Activated naive CD8-positive, alpha-beta T cell treated with anti-CD3 and anti-CD28 coated beads, Interleukin-2, amount 50 U/mL, for 24 hours (primary cell): Measurements from ENCODE around the gene DBF4.
"Not testable (repeated sequence)": the region's sequence is repeated elsewhere in the genome, so short reads cannot be mapped to it uniquely, and the experiment has no call there.

Experiments
- ATAC-seq: fragments of 150-1000 bp; cut with Tn5 transposase; one replicate; pipeline ENCODE4 v1.10.0; 2021
- DNase-seq: peaks from one replicate; pipeline ENCODE4 v3.0.0; 2021
- H3K27ac Mint-ChIP-seq: one replicate; pipeline ENCODE4 v1.8.0; 2021; ENCODE audit warnings: mild to moderate bottlenecking, mixed read lengths
- H3K27me3 Mint-ChIP-seq: one replicate; pipeline ENCODE4 v1.8.0; 2021; ENCODE audit warnings: mixed read lengths
- H3K36me3 Mint-ChIP-seq: one replicate; pipeline ENCODE4 v1.8.0; 2021; ENCODE audit warnings: low read depth, mixed read lengths
- H3K4me1 Mint-ChIP-seq: one replicate; pipeline ENCODE4 v1.8.0; 2021; ENCODE audit warnings: mixed read lengths
- H3K4me3 Mint-ChIP-seq: one replicate; pipeline ENCODE4 v1.8.0; 2021; ENCODE audit warnings: mild to moderate bottlenecking, moderate library complexity, mixed read lengths
- H3K9me3 Mint-ChIP-seq: one replicate; pipeline ENCODE4 v1.8.0; 2021; ENCODE audit warnings: mixed read lengths

The DBF4 gene

GRCh38 chr7:87876040-87876868, at the start of gene DBF4, which contains the start of gene SLC25A40:
Gene DBF4, plus strand, starts transcription at chr7:87876493. Its CDS starts 240 bp downstream, at chr7:87876733.
Gene SLC25A40, minus strand, starts transcription at chr7:87876360. Its CDS starts 17,633 bp downstream, at chr7:87858727.
- Mint-ChIP-seq H3K27me3 (no peaks in the 10 kb centered on the region), H3K27ac (peak within 1 kb of the TSS; percentile 92), H3K36me3 (peaks cover 58% of the 10 kb centered on the region), H3K4me1 (peaks cover 52% of the 10 kb centered on the region), H3K9me3 (peaks cover 13% of the 10 kb centered on the region), H3K4me3 (peak within 1 kb of the TSS; percentile 81)
- DNase-seq (peak; percentile 98), ATAC-seq (peak; percentile 95)

- not testable (repeated sequence) for ATAC-seq, H3K27ac Mint-ChIP-seq, H3K4me3 Mint-ChIP-seq, H3K4me1 Mint-ChIP-seq, DNase-seq, H3K27me3 Mint-ChIP-seq
- H3K9me3 Mint-ChIP-seq: peaks cover 36% of the 10 kb centered on the region
- H3K36me3 Mint-ChIP-seq: peaks cover 15% of the 10 kb centered on the region
Observed at GRCh38 chr7:87828383-87828782, 47.9 kb upstream of the DBF4 start.

- no peak for ATAC-seq
- no peaks in the 10 kb centered on the region for H3K27me3 Mint-ChIP-seq
- peaks cover 13% of the 10 kb centered on the region for H3K9me3 Mint-ChIP-seq
- H3K27ac Mint-ChIP-seq: no peak overlapping the region
- no peaks in the 10 kb centered on the region for H3K4me1 Mint-ChIP-seq
- no peak for DNase-seq
- H3K36me3 Mint-ChIP-seq: peaks cover 10% of the 10 kb centered on the region
- H3K4me3 Mint-ChIP-seq: no peak overlapping the region
Observed at GRCh38 chr7:87831097-87831496, 45.2 kb upstream of the DBF4 start.

GRCh38 chr7:87833130-87833529, 43.2 kb upstream of the DBF4 start:
- ATAC-seq: no peak
- H3K36me3 Mint-ChIP-seq: peaks cover 11% of the 10 kb centered on the region

GRCh38 chr7:87837597-87837996, 38.7 kb upstream of the DBF4 start:
- Mint-ChIP-seq H3K4me3 (no peak overlapping the region), H3K4me1 (no peaks in the 10 kb centered on the region), H3K9me3 (no peaks in the 10 kb centered on the region), H3K36me3 (peaks cover 5% of the 10 kb centered on the region), H3K27ac (no peak overlapping the region), H3K27me3 (no peaks in the 10 kb centered on the region)
- ATAC-seq (no peak), DNase-seq (no peak)

More at GRCh38 chr7:87833130-87833529, 43.2 kb upstream of the DBF4 start:
- no peak overlapping the region for H3K4me3 Mint-ChIP-seq
- no peaks in the 10 kb centered on the region for H3K4me1 Mint-ChIP-seq
- DNase-seq: no peak
- H3K27me3 Mint-ChIP-seq: no peaks in the 10 kb centered on the region
- peaks cover 5% of the 10 kb centered on the region for H3K9me3 Mint-ChIP-seq
- H3K27ac Mint-ChIP-seq: no peak overlapping the region

- H3K27ac Mint-ChIP-seq: no peak overlapping the region
- DNase-seq (no peak), ATAC-seq (no peak)
- no peak overlapping the region for H3K4me3 Mint-ChIP-seq
- H3K36me3 Mint-ChIP-seq: peaks cover 48% of the 10 kb centered on the region
- no peaks in the 10 kb centered on the region for H3K27me3 Mint-ChIP-seq
- no peaks in the 10 kb centered on the region for H3K9me3 Mint-ChIP-seq
- peaks cover 21% of the 10 kb centered on the region for H3K4me1 Mint-ChIP-seq
Observed at GRCh38 chr7:87850836-87851593, 25.3 kb upstream of the DBF4 start.

GRCh38 chr7:87852306-87852705, 24.0 kb upstream of the DBF4 start:
- Mint-ChIP-seq H3K27ac (no peak overlapping the region), H3K27me3 (no peaks in the 10 kb centered on the region), H3K9me3 (no peaks in the 10 kb centered on the region), H3K4me3 (no peak overlapping the region), H3K4me1 (peaks cover 21% of the 10 kb centered on the region), H3K36me3 (peaks cover 45% of the 10 kb centered on the region)
- DNase-seq (no peak), ATAC-seq (no peak)

- DNase-seq: no peak
- no peak overlapping the region for H3K27ac Mint-ChIP-seq
- H3K36me3 Mint-ChIP-seq: peaks cover 49% of the 10 kb centered on the region
- ATAC-seq: peak; percentile 69
- H3K4me1 Mint-ChIP-seq: peaks cover 25% of the 10 kb centered on the region
- no peaks in the 10 kb centered on the region for H3K27me3 Mint-ChIP-seq
- H3K9me3 Mint-ChIP-seq: no peaks in the 10 kb centered on the region
- H3K4me3 Mint-ChIP-seq: no peak overlapping the region
Observed at GRCh38 chr7:87853237-87853864, 22.9 kb upstream of the DBF4 start.

- peaks cover 36% of the 10 kb centered on the region for H3K36me3 Mint-ChIP-seq
Observed at GRCh38 chr7:87858417-87859100, 17.7 kb upstream of the DBF4 start.

GRCh38 chr7:87866089-87866488, 10.2 kb upstream of the DBF4 start:
- peaks cover 20% of the 10 kb centered on the region for H3K9me3 Mint-ChIP-seq
- ATAC-seq (no peak), DNase-seq (no peak)
- H3K4me3 Mint-ChIP-seq: no peak overlapping the region
- H3K27ac Mint-ChIP-seq: no peak overlapping the region
- H3K4me1 Mint-ChIP-seq: peaks cover 5% of the 10 kb centered on the region
- H3K27me3 Mint-ChIP-seq: no peaks in the 10 kb centered on the region
- peaks cover 68% of the 10 kb centered on the region for H3K36me3 Mint-ChIP-seq

More at GRCh38 chr7:87858417-87859100, 17.7 kb upstream of the DBF4 start:
- Mint-ChIP-seq H3K27ac (peak overlapping the region; percentile 34), H3K4me3 (no peak overlapping the region), H3K27me3 (no peaks in the 10 kb centered on the region), H3K4me1 (peaks cover 13% of the 10 kb centered on the region), H3K9me3 (no peaks in the 10 kb centered on the region)
- no peak for DNase-seq
- ATAC-seq: no peak

GRCh38 chr7:87866533-87866932, 9.8 kb upstream of the DBF4 start:
- H3K27me3 Mint-ChIP-seq, H3K27ac Mint-ChIP-seq, H3K4me1 Mint-ChIP-seq, ATAC-seq, DNase-seq, H3K4me3 Mint-ChIP-seq: not testable (repeated sequence)
- peaks cover 20% of the 10 kb centered on the region for H3K9me3 Mint-ChIP-seq
- H3K36me3 Mint-ChIP-seq: peaks cover 72% of the 10 kb centered on the region

GRCh38 chr7:87870471-87870870, 5.8 kb upstream of the DBF4 start:
- peaks cover 77% of the 10 kb centered on the region for H3K36me3 Mint-ChIP-seq
- H3K9me3 Mint-ChIP-seq: peaks cover 34% of the 10 kb centered on the region
- no peaks in the 10 kb centered on the region for H3K27me3 Mint-ChIP-seq
- no peak for DNase-seq
- H3K27ac Mint-ChIP-seq: no peak overlapping the region
- H3K4me3 Mint-ChIP-seq: no peak overlapping the region
- peaks cover 23% of the 10 kb centered on the region for H3K4me1 Mint-ChIP-seq
- ATAC-seq: no peak

GRCh38 chr7:87872346-87872745, 3.9 kb upstream of the DBF4 start:
- peaks cover 61% of the 10 kb centered on the region for H3K36me3 Mint-ChIP-seq
- no peak overlapping the region for H3K27ac Mint-ChIP-seq

GRCh38 chr7:87873328-87873727, 3.0 kb upstream of the DBF4 start:
- ATAC-seq, H3K27ac Mint-ChIP-seq, DNase-seq, H3K4me3 Mint-ChIP-seq, H3K27me3 Mint-ChIP-seq: not testable (repeated sequence)
- Mint-ChIP-seq H3K4me1 (peaks cover 28% of the 10 kb centered on the region), H3K36me3 (peaks cover 59% of the 10 kb centered on the region), H3K9me3 (peaks cover 16% of the 10 kb centered on the region)

More at GRCh38 chr7:87872346-87872745, 3.9 kb upstream of the DBF4 start:
- DNase-seq (no peak), ATAC-seq (no peak)
- H3K27me3 Mint-ChIP-seq: no peaks in the 10 kb centered on the region
- peaks cover 23% of the 10 kb centered on the region for H3K4me1 Mint-ChIP-seq
- peaks cover 19% of the 10 kb centered on the region for H3K9me3 Mint-ChIP-seq
- no peak overlapping the region for H3K4me3 Mint-ChIP-seq
